HUES48 (cell line): Measurements from ENCODE around the gene CDKN2B-AS1.
A peak's percentile ranks its signal among the peaks of the same experiment; 100 is the strongest.

Experiments used
- H3K27ac ChIP-seq: one replicate; pipeline ENCODE4 v1.7.0; 2013; ENCODE audit warnings: low read depth, low read length, inconsistent platforms
- H3K27me3 ChIP-seq: 2 replicates; pipeline ENCODE4 v1.6.1; 2013; ENCODE audit warnings: mild to moderate bottlenecking, low read length; ENCODE audit not compliant: control insufficient read depth, insufficient read depth
- H3K36me3 ChIP-seq: 2 replicates; pipeline ENCODE4 v1.6.1; 2013; ENCODE audit warnings: low read length; ENCODE audit not compliant: control insufficient read depth, insufficient read depth
- H3K4me1 ChIP-seq: 2 replicates; pipeline ENCODE4 v1.6.1; 2013; ENCODE audit warnings: mild to moderate bottlenecking, low read length; ENCODE audit not compliant: control insufficient read depth, insufficient read depth
- H3K4me3 ChIP-seq: 2 replicates; pipeline ENCODE4 v1.5.1; 2013; ENCODE audit warnings: mild to moderate bottlenecking, low read depth, low read length
- H3K9ac ChIP-seq: 2 replicates; pipeline ENCODE4 v1.6.1; 2013; ENCODE audit warnings: mild to moderate bottlenecking, low read depth, low read length, moderate library complexity
- H3K9me3 ChIP-seq: 2 replicates; pipeline ENCODE4 v1.6.1; 2013; ENCODE audit warnings: low read length; ENCODE audit not compliant: control insufficient read depth, insufficient read depth

Gene CDKN2B-AS1

DNA sequence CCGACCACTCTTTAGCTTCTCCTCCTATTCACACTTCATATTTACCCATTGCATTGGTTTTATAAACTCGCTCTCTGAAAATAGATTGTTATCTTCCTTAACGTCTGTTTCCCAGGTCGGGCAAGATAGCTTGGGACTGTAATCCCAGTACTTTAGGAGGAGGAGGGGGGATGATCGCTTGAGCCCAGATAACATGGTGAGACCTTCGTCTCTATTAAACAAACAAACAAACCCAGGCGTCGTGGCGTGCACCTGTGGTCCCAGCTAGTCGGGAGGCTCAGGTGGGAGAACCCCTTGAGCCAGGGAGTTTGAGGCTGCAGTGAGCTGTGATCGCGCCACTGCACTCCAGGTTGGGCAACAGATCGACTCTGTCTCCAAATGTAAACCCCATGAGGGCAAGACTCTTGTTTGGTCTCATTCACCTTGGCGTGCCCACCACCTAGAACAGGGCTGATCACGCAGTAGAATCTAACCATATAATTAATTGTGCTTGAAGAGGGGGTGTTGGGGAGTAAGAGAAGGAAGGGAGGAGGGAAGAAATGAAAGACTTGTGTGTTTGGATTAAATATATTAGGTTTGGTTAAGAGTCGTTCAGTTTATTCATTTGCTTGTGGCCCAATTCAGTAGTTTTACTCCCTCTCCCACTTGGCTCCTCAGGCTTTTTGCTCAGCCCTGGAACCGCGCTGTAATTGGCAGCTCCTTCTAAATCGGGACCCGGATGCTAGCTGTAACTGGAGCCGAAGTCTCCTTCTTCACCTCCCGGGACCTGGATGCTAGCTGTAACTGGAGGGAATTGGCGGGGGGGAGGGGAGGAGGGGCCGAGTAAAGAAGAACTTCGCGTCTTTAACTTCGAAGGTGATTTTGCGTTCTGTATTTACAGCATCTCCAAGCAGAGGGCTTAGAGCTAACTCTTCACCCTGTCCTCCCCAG lies 25.3 kb upstream of the CDKN2B-AS1 start:
- H3K4me1 ChIP-seq, result peaks cover 25% of the 10 kb centered on the region
- no peak overlapping the region for H3K4me3 ChIP-seq
- no peaks in the 10 kb centered on the region for H3K36me3 ChIP-seq
- H3K9ac ChIP-seq, result no peak overlapping the region
- H3K27ac ChIP-seq, result no peak overlapping the region
- no peaks in the 10 kb centered on the region for H3K9me3 ChIP-seq
- H3K27me3 ChIP-seq, result peaks cover 100% of the 10 kb centered on the region

GRCh38 chr9:21969951-21970799 lies 24.4 kb upstream of the CDKN2B-AS1 start:
- Histone ChIP-seq H3K4me3 (no peak overlapping the region), H3K9me3 (no peaks in the 10 kb centered on the region), H3K9ac (no peak overlapping the region), H3K4me1 (peaks cover 25% of the 10 kb centered on the region), H3K27me3 (peaks cover 99% of the 10 kb centered on the region), H3K36me3 (no peaks in the 10 kb centered on the region), H3K27ac (no peak overlapping the region)

GRCh38 chr9:21970800-21971640 lies 23.6 kb upstream of the CDKN2B-AS1 start:
- Histone ChIP-seq H3K9ac (no peak overlapping the region), H3K4me3 (peak overlapping the region; percentile 24; the same call in 1 of the 2 replicates), H3K4me1 (peaks cover 29% of the 10 kb centered on the region), H3K27me3 (peaks cover 99% of the 10 kb centered on the region), H3K27ac (no peak overlapping the region), H3K9me3 (no peaks in the 10 kb centered on the region), H3K36me3 (no peaks in the 10 kb centered on the region)

GRCh38 chr9:21972361-21972760 lies 22.2 kb upstream of the CDKN2B-AS1 start:
- no peak overlapping the region for H3K9ac ChIP-seq
- H3K36me3 ChIP-seq, result no peaks in the 10 kb centered on the region
- H3K9me3 ChIP-seq, result no peaks in the 10 kb centered on the region
- peaks cover 99% of the 10 kb centered on the region for H3K27me3 ChIP-seq
- H3K4me1 ChIP-seq, result peaks cover 27% of the 10 kb centered on the region
- no peak overlapping the region for H3K4me3 ChIP-seq
- no peak overlapping the region for H3K27ac ChIP-seq

DNA sequence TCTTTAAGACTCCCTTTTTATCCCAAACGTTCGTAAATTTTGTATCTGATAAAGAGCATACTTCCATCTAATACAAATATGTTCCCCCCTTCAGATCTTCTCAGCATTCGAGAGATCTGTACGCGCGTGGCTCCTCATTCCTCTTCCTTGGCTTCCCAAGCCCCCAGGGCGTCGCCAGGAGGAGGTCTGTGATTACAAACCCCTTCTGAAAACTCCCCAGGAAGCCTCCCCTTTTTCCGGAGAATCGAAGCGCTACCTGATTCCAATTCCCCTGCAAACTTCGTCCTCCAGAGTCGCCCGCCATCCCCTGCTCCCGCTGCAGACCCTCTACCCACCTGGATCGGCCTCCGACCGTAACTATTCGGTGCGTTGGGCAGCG lies 20.3 kb upstream of the CDKN2B-AS1 start:
- Histone ChIP-seq H3K27ac (no peak overlapping the region), H3K4me3 (peak overlapping the region; percentile 70), H3K9ac (no peak overlapping the region), H3K4me1 (peaks cover 23% of the 10 kb centered on the region), H3K9me3 (no peaks in the 10 kb centered on the region), H3K36me3 (no peaks in the 10 kb centered on the region), H3K27me3 (peaks cover 99% of the 10 kb centered on the region)

DNA sequence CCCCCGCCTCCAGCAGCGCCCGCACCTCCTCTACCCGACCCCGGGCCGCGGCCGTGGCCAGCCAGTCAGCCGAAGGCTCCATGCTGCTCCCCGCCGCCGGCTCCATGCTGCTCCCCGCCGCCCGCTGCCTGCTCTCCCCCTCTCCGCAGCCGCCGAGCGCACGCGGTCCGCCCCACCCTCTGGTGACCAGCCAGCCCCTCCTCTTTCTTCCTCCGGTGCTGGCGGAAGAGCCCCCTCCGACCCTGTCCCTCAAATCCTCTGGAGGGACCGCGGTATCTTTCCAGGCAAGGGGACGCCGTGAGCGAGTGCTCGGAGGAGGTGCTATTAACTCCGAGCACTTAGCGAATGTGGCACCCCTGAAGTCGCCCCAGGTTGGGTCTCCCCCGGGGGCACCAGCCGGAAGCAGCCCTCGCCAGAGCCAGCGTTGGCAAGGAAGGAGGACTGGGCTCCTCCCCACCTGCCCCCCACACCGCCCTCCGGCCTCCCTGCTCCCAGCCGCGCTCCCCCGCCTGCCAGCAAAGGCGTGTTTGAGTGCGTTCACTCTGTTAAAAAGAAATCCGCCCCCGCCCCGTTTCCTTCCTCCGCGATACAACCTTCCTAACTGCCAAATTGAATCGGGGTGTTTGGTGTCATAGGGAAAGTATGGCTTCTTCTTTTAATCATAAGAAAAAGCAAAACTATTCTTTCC lies 19.7 kb upstream of the CDKN2B-AS1 start:
- Histone ChIP-seq H3K4me3 (peak overlapping the region; percentile 70), H3K36me3 (no peaks in the 10 kb centered on the region), H3K27ac (no peak overlapping the region), H3K27me3 (peaks cover 99% of the 10 kb centered on the region), H3K4me1 (peaks cover 21% of the 10 kb centered on the region), H3K9ac (no peak overlapping the region), H3K9me3 (no peaks in the 10 kb centered on the region)

DNA sequence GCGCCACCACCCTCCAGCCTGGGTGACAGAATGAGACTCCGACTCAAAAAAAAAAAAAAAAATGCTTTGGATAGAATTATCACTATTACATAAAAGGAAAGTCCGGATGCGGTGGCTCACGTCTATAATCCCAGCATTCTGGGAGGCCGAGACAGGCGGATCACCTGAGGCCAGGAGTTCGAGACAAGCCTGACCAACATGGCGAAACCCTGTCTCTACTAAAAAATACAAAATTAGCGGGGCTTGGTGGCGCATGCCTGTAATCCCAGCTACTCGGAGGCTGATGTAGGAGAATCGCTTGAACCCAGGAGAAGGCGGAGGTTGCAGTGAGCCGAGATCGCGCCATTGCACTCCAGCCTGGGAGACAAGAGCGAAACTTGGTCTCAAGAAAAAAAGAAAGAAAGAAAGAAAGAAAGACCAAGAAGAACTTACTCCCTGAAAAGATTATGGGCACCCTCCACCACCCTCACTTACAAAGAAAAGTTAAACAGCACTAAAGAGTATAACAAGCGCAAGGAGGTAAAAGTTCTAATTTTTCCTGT lies 18.2 kb upstream of the CDKN2B-AS1 start:
- Histone ChIP-seq H3K27me3 (peaks cover 95% of the 10 kb centered on the region), H3K9me3 (no peaks in the 10 kb centered on the region), H3K36me3 (no peaks in the 10 kb centered on the region), H3K4me1 (peaks cover 11% of the 10 kb centered on the region; the same call in 1 of the 2 replicates), H3K9ac (no peak overlapping the region), H3K27ac (no peak overlapping the region), H3K4me3 (no peak overlapping the region)

DNA sequence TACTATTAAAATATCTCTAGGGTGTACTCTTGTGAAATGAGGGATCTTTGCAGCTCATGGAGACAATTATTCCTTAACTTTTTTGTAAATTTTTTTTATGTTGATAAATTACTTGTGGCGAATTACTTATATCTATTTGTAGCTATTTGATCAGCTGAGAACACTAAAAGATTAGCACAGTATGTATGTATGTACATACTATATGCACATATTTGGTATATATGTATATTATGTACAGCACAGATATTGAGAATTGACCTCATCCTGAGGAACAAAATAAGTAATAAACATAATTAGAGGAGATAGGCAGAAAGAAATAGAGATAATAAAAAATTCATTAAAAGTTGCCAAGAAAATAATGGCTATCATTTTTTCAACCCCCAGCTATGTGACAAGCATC lies 12.2 kb upstream of the CDKN2B-AS1 start:
- no peak overlapping the region for H3K27ac ChIP-seq

DNA sequence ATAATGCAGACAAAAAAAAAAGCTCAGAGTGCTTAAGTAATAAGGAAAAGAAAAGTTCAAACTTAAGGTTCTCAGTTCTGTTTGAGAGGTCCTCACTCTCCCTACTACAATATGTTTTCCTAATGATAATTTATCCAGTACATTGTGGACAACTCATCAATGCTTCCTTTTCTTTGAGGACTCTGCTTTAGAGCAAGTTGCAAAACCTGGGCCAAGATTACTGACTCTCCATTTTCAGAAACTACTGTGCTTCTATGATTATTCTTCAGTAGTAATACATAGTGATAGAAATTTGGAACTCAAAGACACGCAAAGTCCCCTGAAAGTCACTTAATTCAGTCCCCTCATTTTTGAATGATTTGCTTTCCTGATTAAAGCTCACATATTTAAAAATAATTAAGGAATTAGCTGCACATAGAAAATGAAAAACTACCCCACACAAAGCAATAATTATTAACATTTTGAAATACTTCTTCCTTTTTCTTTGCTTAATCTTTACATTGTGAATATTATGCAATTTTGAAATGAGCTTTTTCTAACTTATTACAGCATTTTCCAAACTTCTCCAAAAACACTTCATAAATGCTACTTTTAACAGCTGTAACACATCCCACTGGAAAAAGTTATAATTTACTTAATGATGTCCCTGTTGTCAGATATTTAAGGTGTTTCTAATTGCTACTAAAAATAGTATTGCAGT lies 11.6 kb upstream of the CDKN2B-AS1 start:
- H3K9ac ChIP-seq, result no peak overlapping the region
- H3K9me3 ChIP-seq, result no peaks in the 10 kb centered on the region
- no peaks in the 10 kb centered on the region for H3K4me1 ChIP-seq
- no peaks in the 10 kb centered on the region for H3K36me3 ChIP-seq
- peaks cover 96% of the 10 kb centered on the region for H3K27me3 ChIP-seq
- H3K27ac ChIP-seq, result no peak overlapping the region
- no peak overlapping the region for H3K4me3 ChIP-seq

More for the DNA sequence above, 12.2 kb upstream of the CDKN2B-AS1 start:
- H3K36me3 ChIP-seq, result no peaks in the 10 kb centered on the region
- peaks cover 96% of the 10 kb centered on the region for H3K27me3 ChIP-seq
- H3K4me1 ChIP-seq, result no peaks in the 10 kb centered on the region
- no peak overlapping the region for H3K4me3 ChIP-seq
- H3K9me3 ChIP-seq, result no peaks in the 10 kb centered on the region
- no peak overlapping the region for H3K9ac ChIP-seq
